HepG2 (cell line): ENCODE data around the gene AGAP1. TPM values are rescaled to one million over a fixed set of nuclear protein-coding genes. Genes with fewer than 3 reads are reported as not detected.

ENCODE experiments used
- BHLHE40 ChIP-seq: IDR thresholded peaks from 2 replicates; pipeline ENCODE4 v1.6.1; 2011; ENCODE audit warnings: low read length, improper control_type of control experiment
- FLYWCH1 ChIP-seq: sonication (generic); formaldehyde crosslinking; IDR thresholded peaks from 2 replicates; pipeline ENCODE4 v1.8.1; 2023; ENCODE audit warnings: mild to moderate bottlenecking, missing genetic modification reagents
- HDAC6 ChIP-seq: fragments of 200-600 bp; sonication (generic); IDR thresholded peaks from 2 replicates; pipeline ENCODE4 v1.7.0; 2017; ENCODE audit warnings: mild to moderate bottlenecking, antibody characterized with exemption, low read length, low read depth
- HMG20A ChIP-seq: IDR thresholded peaks from 2 replicates; pipeline ENCODE4 v1.6.1; 2016; ENCODE audit warnings: borderline replicate concordance
- HNRNPUL1 ChIP-seq: fragments of 200-400 bp; formaldehyde crosslinking; IDR thresholded peaks from 2 replicates; pipeline ENCODE4 v1.6.1; 2017; ENCODE audit warnings: low read depth, mild to moderate bottlenecking, low read length, moderate library complexity
- KDM4B ChIP-seq: sonication (generic); formaldehyde crosslinking; IDR thresholded peaks from 2 replicates; pipeline ENCODE4 v1.4.0; 2020; ENCODE audit warnings: missing genetic modification reagents
- MEIS1 ChIP-seq: sonication (generic); formaldehyde crosslinking; IDR thresholded peaks from 2 replicates; pipeline ENCODE4 v1.9.0; 2021; ENCODE audit warnings: mild to moderate bottlenecking, missing genetic modification reagents, moderate library complexity, borderline replicate concordance
- MIXL1 ChIP-seq: IDR thresholded peaks from 2 replicates; pipeline ENCODE4 v1.6.1; 2016
- MYNN ChIP-seq: sonication (generic); formaldehyde crosslinking; IDR thresholded peaks from 2 replicates; pipeline ENCODE4 v1.4.0; 2020; ENCODE audit warnings: mild to moderate bottlenecking, low read depth, missing genetic modification reagents
- NPAS2 ChIP-seq: sonication (generic); formaldehyde crosslinking; IDR thresholded peaks from 2 replicates; pipeline ENCODE4 v1.8.0; 2022; ENCODE audit warnings: mild to moderate bottlenecking, missing genetic modification reagents, borderline replicate concordance
- POLR2AphosphoS2 ChIP-seq: IDR thresholded peaks from 2 replicates; pipeline ENCODE4 v1.6.1; 2011; ENCODE audit warnings: low read depth, low read length, improper control_type of control experiment
- SMAD3 ChIP-seq: sonication (generic); formaldehyde crosslinking; IDR thresholded peaks from 2 replicates; pipeline ENCODE4 v1.4.0; 2020; ENCODE audit warnings: missing genetic modification reagents
- ZFAT ChIP-seq: sonication (generic); formaldehyde crosslinking; conservative IDR thresholded peaks from 2 replicates; pipeline ENCODE4 v1.8.1; 2023; ENCODE audit warnings: missing genetic modification reagents, inconsistent platforms
- ZNF136 ChIP-seq: sonication (generic); formaldehyde crosslinking; IDR thresholded peaks from 2 replicates; pipeline ENCODE4 v1.8.1; 2022; ENCODE audit warnings: low read depth, mild to moderate bottlenecking, moderate library complexity, missing genetic modification reagents
- ZNF235 ChIP-seq: sonication (generic); formaldehyde crosslinking; IDR thresholded peaks from 2 replicates; pipeline ENCODE4 v1.8.1; 2023; ENCODE audit warnings: mild to moderate bottlenecking, missing genetic modification reagents, borderline replicate concordance
- ZNF496 ChIP-seq: sonication (generic); formaldehyde crosslinking; IDR thresholded peaks from 2 replicates; pipeline ENCODE4 v1.8.1; 2023; ENCODE audit warnings: mild to moderate bottlenecking, moderate library complexity, missing genetic modification reagents; ENCODE audit not compliant: insufficient replicate concordance
- ZNF670 ChIP-seq: sonication (generic); formaldehyde crosslinking; IDR thresholded peaks from 2 replicates; pipeline ENCODE4 v1.8.0; 2022; ENCODE audit warnings: mild to moderate bottlenecking, missing genetic modification reagents, borderline replicate concordance
- ZNF75D ChIP-seq: sonication (generic); formaldehyde crosslinking; IDR thresholded peaks from 2 replicates; pipeline ENCODE4 v1.8.1; 2023; ENCODE audit warnings: missing genetic modification reagents, mild to moderate bottlenecking, borderline replicate concordance
- ZNF780A ChIP-seq: sonication (generic); formaldehyde crosslinking; IDR thresholded peaks from 2 replicates; pipeline ENCODE4 v1.8.0; 2022; ENCODE audit warnings: mild to moderate bottlenecking, missing genetic modification reagents, moderate library complexity
- polyA plus RNA-seq, 8 experiments: library from polyadenylated mRNA; depleted of rRNA in 3 of 8; stranded (reverse) in 7 of 8; unstranded in 1 of 8; fragments of >200 nt; fragmentation: Illumina TruSeq in 4 of 8; extraction: Trizol in 4 of 8; gene quantifications; 2 replicates each; pipeline versions ENCODE4 v1.2.1 to v1.2.3, GENCODE V29; 2011 to 2016; ENCODE audit warnings: low read depth in 4 of 8, missing spikeins in 1 of 8, mixed read lengths in 1 of 8; ENCODE audit not compliant: insufficient read depth in 1 of 8
- total RNA-seq, 5 experiments: library from RNA; depleted of rRNA; stranded (reverse); fragments of >200 nt; fragmentation: Illumina TruSeq; extraction: Trizol; gene quantifications; 2 replicates each; pipeline ENCODE4 v1.2.3, GENCODE V29; 2016; ENCODE audit warnings: low read depth in 1 of 5
- TF ChIP-seq, protein P1 (sequence below): sonication (generic); formaldehyde crosslinking; IDR thresholded peaks from 2 replicates; pipeline ENCODE4 v1.4.0; 2020; ENCODE audit warnings: missing genetic modification reagents; ENCODE audit errors: not compliant biosample characterization
- TF ChIP-seq, protein P2 (sequence below): sonication (generic); formaldehyde crosslinking; IDR thresholded peaks from 2 replicates; pipeline ENCODE4 v1.8.1; 2023; ENCODE audit warnings: mild to moderate bottlenecking, moderate library complexity, missing genetic modification reagents
- TF ChIP-seq, protein P3 (sequence below): sonication (generic); formaldehyde crosslinking; IDR thresholded peaks from 2 replicates; pipeline ENCODE4 v1.4.0; 2020; ENCODE audit warnings: missing genetic modification reagents
- TF ChIP-seq, protein P4 (sequence below): sonication (generic); IDR thresholded peaks from 2 replicates; pipeline ENCODE4 v1.6.1; 2016; ENCODE audit warnings: low read depth, borderline replicate concordance
- TF ChIP-seq, protein P5 (sequence below): sonication (generic); formaldehyde crosslinking; IDR thresholded peaks from 2 replicates; pipeline ENCODE4 v1.4.0; 2020; ENCODE audit warnings: mild to moderate bottlenecking, missing genetic modification reagents, borderline replicate concordance

AGAP1 gene
- total and polyA plus RNA-seq, 2 of the 13 experiments (the other 11 are each of a cell fraction or from before 2014, with no cell fraction given), result 21.2 to 32.7 TPM

DNA sequence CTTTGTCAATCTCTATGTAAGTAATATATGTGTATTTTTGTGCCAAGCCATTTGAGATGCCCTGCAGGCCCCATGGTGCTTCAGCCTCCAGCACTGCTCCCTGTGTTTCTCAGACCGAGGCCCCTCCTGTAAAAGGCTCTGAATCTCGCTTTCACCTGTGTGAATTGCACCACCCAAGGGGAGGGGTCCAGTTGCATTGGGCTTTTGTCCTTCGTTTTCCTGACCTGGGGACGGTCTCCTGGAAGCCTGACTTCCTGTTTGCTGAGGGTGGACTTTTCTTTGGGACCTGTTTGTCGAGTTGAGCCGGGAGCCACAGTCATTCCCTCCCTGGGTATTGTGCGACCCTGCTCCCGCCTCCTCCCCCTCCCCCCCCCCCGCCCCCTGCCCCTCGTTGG, 48.9 kb downstream of the AGAP1 start (continued):
- TF ChIP-seq, protein P1, sequence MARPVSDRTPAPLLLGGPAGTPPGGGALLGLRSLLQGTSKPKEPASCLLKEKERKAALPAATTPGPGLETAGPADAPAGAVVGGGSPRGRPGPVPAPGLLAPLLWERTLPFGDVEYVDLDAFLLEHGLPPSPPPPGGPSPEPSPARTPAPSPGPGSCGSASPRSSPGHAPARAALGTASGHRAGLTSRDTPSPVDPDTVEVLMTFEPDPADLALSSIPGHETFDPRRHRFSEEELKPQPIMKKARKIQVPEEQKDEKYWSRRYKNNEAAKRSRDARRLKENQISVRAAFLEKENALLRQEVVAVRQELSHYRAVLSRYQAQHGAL (CRISPR knock-in tag), result no peak
- peak; percentile 38; the same call in 1 of the 2 replicates for TF ChIP-seq HMG20A (CRISPR knock-in tag)
- TF ChIP-seq ZNF136 (CRISPR knock-in tag), result no peak
- TF ChIP-seq POLR2AphosphoS2, result no peak
- no peak for TF ChIP-seq MIXL1
- 0 out of 2 replicates have a peak, but pooled peaks have one; percentile 14 for TF ChIP-seq SMAD3 (CRISPR knock-in tag)
- TF ChIP-seq, protein P2, sequence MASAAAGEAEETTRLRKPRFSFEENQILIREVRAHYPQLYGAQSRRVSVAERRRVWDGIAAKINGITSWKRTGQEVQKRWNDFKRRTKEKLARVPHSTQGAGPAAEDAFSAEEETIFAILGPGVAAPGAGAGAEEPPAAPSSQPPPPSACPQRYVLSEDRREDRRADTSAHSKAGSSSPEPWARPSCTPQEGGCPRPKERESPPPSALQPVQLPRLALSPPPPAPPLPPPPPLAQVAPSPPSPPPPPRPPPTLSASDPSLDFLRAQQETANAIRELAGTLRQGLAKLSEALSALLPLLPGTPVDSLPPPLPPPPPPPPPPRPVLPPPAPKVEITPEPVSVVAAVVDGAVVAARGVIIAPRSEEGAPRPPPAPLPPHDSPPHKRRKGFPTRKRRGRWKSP, result no peak
- no peak for TF ChIP-seq HDAC6
- TF ChIP-seq ZNF496 (CRISPR knock-in tag), result no peak
- TF ChIP-seq, protein P3, sequence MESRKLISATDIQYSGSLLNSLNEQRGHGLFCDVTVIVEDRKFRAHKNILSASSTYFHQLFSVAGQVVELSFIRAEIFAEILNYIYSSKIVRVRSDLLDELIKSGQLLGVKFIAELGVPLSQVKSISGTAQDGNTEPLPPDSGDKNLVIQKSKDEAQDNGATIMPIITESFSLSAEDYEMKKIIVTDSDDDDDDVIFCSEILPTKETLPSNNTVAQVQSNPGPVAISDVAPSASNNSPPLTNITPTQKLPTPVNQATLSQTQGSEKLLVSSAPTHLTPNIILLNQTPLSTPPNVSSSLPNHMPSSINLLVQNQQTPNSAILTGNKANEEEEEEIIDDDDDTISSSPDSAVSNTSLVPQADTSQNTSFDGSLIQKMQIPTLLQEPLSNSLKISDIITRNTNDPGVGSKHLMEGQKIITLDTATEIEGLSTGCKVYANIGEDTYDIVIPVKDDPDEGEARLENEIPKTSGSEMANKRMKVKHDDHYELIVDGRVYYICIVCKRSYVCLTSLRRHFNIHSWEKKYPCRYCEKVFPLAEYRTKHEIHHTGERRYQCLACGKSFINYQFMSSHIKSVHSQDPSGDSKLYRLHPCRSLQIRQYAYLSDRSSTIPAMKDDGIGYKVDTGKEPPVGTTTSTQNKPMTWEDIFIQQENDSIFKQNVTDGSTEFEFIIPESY (CRISPR knock-in tag), result no peak
- no peak for TF ChIP-seq ZNF75D (CRISPR knock-in tag)
- TF ChIP-seq, protein P4, sequence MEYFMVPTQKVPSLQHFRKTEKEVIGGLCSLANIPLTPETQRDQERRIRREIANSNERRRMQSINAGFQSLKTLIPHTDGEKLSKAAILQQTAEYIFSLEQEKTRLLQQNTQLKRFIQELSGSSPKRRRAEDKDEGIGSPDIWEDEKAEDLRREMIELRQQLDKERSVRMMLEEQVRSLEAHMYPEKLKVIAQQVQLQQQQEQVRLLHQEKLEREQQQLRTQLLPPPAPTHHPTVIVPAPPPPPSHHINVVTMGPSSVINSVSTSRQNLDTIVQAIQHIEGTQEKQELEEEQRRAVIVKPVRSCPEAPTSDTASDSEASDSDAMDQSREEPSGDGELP, result peak; percentile 85
- TF ChIP-seq, protein P5, sequence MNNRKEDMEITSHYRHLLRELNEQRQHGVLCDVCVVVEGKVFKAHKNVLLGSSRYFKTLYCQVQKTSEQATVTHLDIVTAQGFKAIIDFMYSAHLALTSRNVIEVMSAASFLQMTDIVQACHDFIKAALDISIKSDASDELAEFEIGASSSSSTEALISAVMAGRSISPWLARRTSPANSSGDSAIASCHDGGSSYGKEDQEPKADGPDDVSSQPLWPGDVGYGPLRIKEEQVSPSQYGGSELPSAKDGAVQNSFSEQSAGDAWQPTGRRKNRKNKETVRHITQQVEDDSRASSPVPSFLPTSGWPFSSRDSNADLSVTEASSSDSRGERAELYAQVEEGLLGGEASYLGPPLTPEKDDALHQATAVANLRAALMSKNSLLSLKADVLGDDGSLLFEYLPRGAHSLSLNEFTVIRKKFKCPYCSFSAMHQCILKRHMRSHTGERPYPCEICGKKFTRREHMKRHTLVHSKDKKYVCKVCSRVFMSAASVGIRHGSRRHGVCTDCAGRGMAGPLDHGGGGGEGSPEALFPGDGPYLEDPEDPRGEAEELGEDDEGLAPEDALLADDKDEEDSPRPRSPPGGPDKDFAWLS, result no peak
- no peak for TF ChIP-seq ZFAT (CRISPR knock-in tag)
- TF ChIP-seq HNRNPUL1, result no peak
- TF ChIP-seq NPAS2 (CRISPR knock-in tag), result no peak
- TF ChIP-seq ZNF780A (CRISPR knock-in tag), result no peak
- TF ChIP-seq KDM4B (CRISPR knock-in tag), result no peak
- no peak for TF ChIP-seq ZNF670 (CRISPR knock-in tag)
- TF ChIP-seq MEIS1 (CRISPR knock-in tag), result no peak
- no peak for TF ChIP-seq FLYWCH1 (CRISPR knock-in tag)
- TF ChIP-seq MYNN (CRISPR knock-in tag), result no peak
- no peak for TF ChIP-seq BHLHE40
- no peak for TF ChIP-seq ZNF235 (CRISPR knock-in tag)
